H1 (cell line): Measurements from ENCODE around the gene SCAF1. TPM values are rescaled to one million over a fixed set of nuclear protein-coding genes. Genes with fewer than 3 reads are reported as not detected.

ENCODE experiments used
- CTCF ChIA-PET: fragments of 300-600 bp; sonication (Branson Sonifier 250); formaldehyde crosslinking; loops from one replicate; lab custom pipeline; 2021; ENCODE audit not compliant: partially characterized antibody; lab: Charles Lee
- POLR2A ChIA-PET: fragments of 300-600 bp; sonication (Branson Sonifier 250); formaldehyde crosslinking; loops from one replicate; lab custom pipeline; 2021; ENCODE audit warnings: inconsistent platforms; ENCODE audit not compliant: partially characterized antibody; lab: Charles Lee
- DNase-seq, 2 experiments: peaks; one replicate each; pipeline versions ENCODE4 v3.0.0 to v3.0.0-alpha.2; 2010 to 2022; ENCODE audit warnings: low spot score in 2 of 2, low read depth in 1 of 2, mixed read lengths in 1 of 2
- FAIRE-seq: peaks from 2 replicates; lab custom pipeline; 2011; peaks lifted over from hg19 to GRCh38; lab: Jason Lieb, UNC
- H2AFZ ChIP-seq: 2 replicates; pipeline ENCODE4 v1.8.1; 2012; ENCODE audit warnings: low read length, inconsistent platforms
- H2AK5ac ChIP-seq: 2 replicates; pipeline ENCODE4 v1.6.1; 2013; ENCODE audit warnings: low read depth, low read length
- H2BK120ac ChIP-seq: replicated peaks from 2 replicates; pipeline ENCODE3; 2013; ENCODE audit warnings: low read depth, low read length, inconsistent platforms
- H2BK12ac ChIP-seq: 2 replicates; pipeline ENCODE4 v1.6.1; 2013; ENCODE audit warnings: low read depth, low read length
- H2BK15ac ChIP-seq: 2 replicates; pipeline ENCODE4 v1.6.1; 2013; ENCODE audit warnings: low read length
- H2BK20ac ChIP-seq: 2 replicates; pipeline ENCODE4 v1.6.1; 2013; ENCODE audit warnings: low read length
- H2BK5ac ChIP-seq: 2 replicates; pipeline ENCODE4 v1.6.1; 2013; ENCODE audit warnings: low read depth, low read length
- H3K14ac ChIP-seq: 2 replicates; pipeline ENCODE4 v1.6.1; 2013; ENCODE audit warnings: inconsistent platforms; ENCODE audit not compliant: insufficient read length
- H3K18ac ChIP-seq: 2 replicates; pipeline ENCODE4 v1.6.1; 2013; ENCODE audit warnings: low read length; ENCODE audit errors: extremely low read depth
- H3K23ac ChIP-seq: 2 replicates; pipeline ENCODE4 v1.6.1; 2013; ENCODE audit warnings: inconsistent platforms; ENCODE audit not compliant: insufficient read length
- H3K23me2 ChIP-seq: 2 replicates; pipeline ENCODE4 v1.6.1; 2013; ENCODE audit warnings: low read depth, low read length
- H3K27ac ChIP-seq: 2 replicates; pipeline ENCODE4 v1.6.1; 2011; ENCODE audit warnings: low read depth, low read length, inconsistent platforms
- H3K27me3 ChIP-seq, 4 experiments: replicated peaks in 1 of 4; 1 replicate in 1 of 4; 2 replicates in 3 of 4; pipeline versions ENCODE4 v1.6.1 to v1.8.1; 2011 to 2013; ENCODE audit warnings: low read length in 3 of 4, mild to moderate bottlenecking in 3 of 4, inconsistent platforms in 2 of 4, mixed read lengths in 2 of 4, moderate library complexity in 1 of 4; ENCODE audit not compliant: control insufficient read depth in 3 of 4, insufficient read depth in 3 of 4; ENCODE audit errors: extremely low read depth in 1 of 4
- H3K36me3 ChIP-seq, 4 experiments: 2 replicates each; pipeline versions ENCODE4 v1.6.1 to v1.8.1; 2011 to 2013; ENCODE audit warnings: mild to moderate bottlenecking in 4 of 4, low read length in 3 of 4, moderate library complexity in 2 of 4, control low read depth in 1 of 4, inconsistent platforms in 1 of 4; ENCODE audit not compliant: insufficient read depth in 4 of 4, control insufficient read depth in 2 of 4
- H3K4ac ChIP-seq: replicated peaks from 2 replicates; pipeline ENCODE3; 2013; ENCODE audit warnings: low read length, low read depth, mixed read lengths, inconsistent platforms; ENCODE audit not compliant: insufficient read length
- H3K4me1 ChIP-seq, 4 experiments: replicated peaks in 1 of 4; 1 replicate in 1 of 4; 2 replicates in 3 of 4; pipeline versions ENCODE4 v1.6.1 to v1.8.1; 2011 to 2013; ENCODE audit warnings: low read length in 3 of 4, inconsistent platforms in 2 of 4, mixed read lengths in 1 of 4; ENCODE audit not compliant: insufficient read depth in 4 of 4, control insufficient read depth in 3 of 4
- H3K4me2 ChIP-seq, 2 experiments: 2 replicates each; pipeline versions ENCODE4 v1.6.1 to v1.8.1; 2011 to 2013; ENCODE audit warnings: low read depth in 2 of 2, low read length in 2 of 2, control low read depth in 1 of 2, inconsistent platforms in 1 of 2, mild to moderate bottlenecking in 1 of 2; ENCODE audit not compliant: insufficient read depth in 1 of 2
- H3K4me3 ChIP-seq, 4 experiments: fragments of 200-600, 300-600 bp in 1 of 4; sonication (generic), shearing (Covaris generic), sonication (Bioruptor Twin) in 1 of 4; 2 replicates each; pipeline versions ENCODE4 v1.5.1 to v1.8.1; 2011 to 2016; ENCODE audit warnings: low read length in 4 of 4, low read depth in 3 of 4, control low read depth in 2 of 4, inconsistent platforms in 2 of 4, mild to moderate bottlenecking in 2 of 4, mixed read lengths in 1 of 4, moderate library complexity in 1 of 4; ENCODE audit not compliant: insufficient read depth in 2 of 4; ENCODE audit errors: extremely low read depth in 1 of 4
- H3K56ac ChIP-seq: replicated peaks from 2 replicates; pipeline ENCODE3; 2013; ENCODE audit warnings: low read depth, mild to moderate bottlenecking, mixed read lengths, low read length, inconsistent platforms; ENCODE audit not compliant: insufficient read length
- H3K79me1 ChIP-seq: 2 replicates; pipeline ENCODE4 v1.6.1; 2013; ENCODE audit warnings: low read depth, low read length, control low read depth
- H3K79me2 ChIP-seq, 2 experiments: 2 replicates each; pipeline versions ENCODE4 v1.6.1 to v1.8.1; 2012 to 2013; ENCODE audit warnings: low read length in 2 of 2, mild to moderate bottlenecking in 2 of 2, inconsistent platforms in 1 of 2; ENCODE audit not compliant: insufficient read depth in 2 of 2, control insufficient read depth in 1 of 2
- H3K9ac ChIP-seq, 4 experiments: replicated peaks in 1 of 4; 1 replicate in 1 of 4; 2 replicates in 3 of 4; pipeline versions ENCODE4 v1.6.1 to v1.8.1; 2011 to 2013; ENCODE audit warnings: low read depth in 3 of 4, low read length in 3 of 4, control low read depth in 2 of 4, mild to moderate bottlenecking in 2 of 4, moderate library complexity in 2 of 4, inconsistent platforms in 1 of 4; ENCODE audit errors: extremely low read depth in 1 of 4
- H3K9me3 ChIP-seq, 2 experiments: 2 replicates each; pipeline versions ENCODE4 v1.6.1 to v1.8.1; 2012 to 2013; ENCODE audit warnings: mild to moderate bottlenecking in 2 of 2, moderate library complexity in 2 of 2, control low read depth in 1 of 2, inconsistent platforms in 1 of 2, low read depth in 1 of 2, low read length in 1 of 2, mixed read lengths in 1 of 2; ENCODE audit not compliant: insufficient read depth in 2 of 2
- H4K20me1 ChIP-seq, 2 experiments: replicated peaks in 1 of 2; 2 replicates each; pipeline versions ENCODE3 to v1.8.1; 2011 to 2013; ENCODE audit warnings: inconsistent platforms in 2 of 2, low read length in 2 of 2, mild to moderate bottlenecking in 1 of 2; ENCODE audit not compliant: insufficient read depth in 2 of 2, control insufficient read depth in 1 of 2
- H4K5ac ChIP-seq: 2 replicates; pipeline ENCODE4 v1.6.1; 2013; ENCODE audit warnings: low read length, low read depth, mixed read lengths, inconsistent platforms; ENCODE audit not compliant: insufficient read length
- H4K8ac ChIP-seq: 2 replicates; pipeline ENCODE4 v1.8.0; 2013; ENCODE audit warnings: mild to moderate bottlenecking, moderate library complexity, low read length, inconsistent platforms; ENCODE audit not compliant: insufficient read depth; ENCODE audit errors: extremely low read depth
- H4K91ac ChIP-seq: replicated peaks from 2 replicates; pipeline ENCODE3; 2013; ENCODE audit warnings: low read length, mixed read lengths, inconsistent platforms; ENCODE audit not compliant: insufficient read length
- ATF2 ChIP-seq: IDR thresholded peaks from 2 replicates; pipeline ENCODE4 v1.6.1; 2012; ENCODE audit warnings: low read length, inconsistent platforms
- BCL11A ChIP-seq, 2 experiments: IDR thresholded peaks; one replicate each; pipeline ENCODE4 v1.6.1; 2011; ENCODE audit warnings: low read depth in 2 of 2, low read length in 2 of 2, mild to moderate bottlenecking in 2 of 2
- CHD2 ChIP-seq: IDR thresholded peaks from 2 replicates; pipeline ENCODE4 v1.6.1; 2012; ENCODE audit warnings: low read length, improper control_type of control experiment
- SIN3A ChIP-seq, 2 experiments: IDR thresholded peaks in 1 of 2; conservative IDR thresholded peaks in 1 of 2; 2 replicates each; pipeline ENCODE4 v1.6.1; 2011 to 2012; ENCODE audit warnings: low read length in 2 of 2, improper control_type of control experiment in 1 of 2, low read depth in 1 of 2, mild to moderate bottlenecking in 1 of 2
- TEAD4 ChIP-seq: IDR thresholded peaks from 2 replicates; pipeline ENCODE4 v1.6.1; 2012; ENCODE audit warnings: low read depth, low read length, inconsistent platforms, mixed read lengths
- WGBS, 2 experiments: shearing (Covaris generic) in 1 of 2; methylation state at CpG; one replicate each; pipeline versions ENCODE4 v1.1.6 to v1.1.7; 2013 to 2015; ENCODE audit warnings: low lambda C conversion rate in 2 of 2, mixed read lengths in 2 of 2, inconsistent platforms in 1 of 2, low coverage in 1 of 2, missing lambda C conversion rate in 1 of 2; ENCODE audit not compliant: insufficient replicate concordance in 2 of 2, insufficient coverage in 1 of 2, insufficient read length in 1 of 2; ENCODE audit errors: extremely low coverage in 1 of 2, missing lambda C conversion rate in 1 of 2; 5-methylcytosine and 5-hydroxymethylcytosine counted together
- polyA plus RNA-seq, 7 experiments: library from polyadenylated mRNA; depleted of rRNA in 3 of 7; stranded (reverse) in 5 of 7; unstranded in 2 of 7; fragments of >200 nt in 5 of 7; fragments of 200-250 nt in 2 of 7; gene quantifications; 1 replicate in 5 of 7; 2 replicates in 1 of 7; 4 replicates in 1 of 7; pipeline versions ENCODE4 v1.2.1 to v1.2.3, GENCODE V29; 2011 to 2013; ENCODE audit warnings: missing spikeins in 2 of 7, mixed read lengths in 2 of 7
- total RNA-seq: library from RNA; stranded (reverse); fragmentation: NEBNext Ultra II Directional; extraction: Animal tissue kit (Norgen Biotek cat#: 25700); gene quantifications from 2 replicates; pipeline ENCODE4 v1.2.1, GENCODE V29; 2021

SCAF1 gene
- total and polyA plus RNA-seq, 2 of the 8 experiments (the other 6 are each of a cell fraction or from before 2014, with no cell fraction given), result 9.7 to 81.7 TPM

- H3K4me2 ChIP-seq, result no peak overlapping the region
- H4K91ac ChIP-seq, result no peak overlapping the region
- no peaks in the 10 kb centered on the region for H3K9me3 ChIP-seq
- peaks cover 9 to 22% (median 19%) of the 10 kb centered on the region in 4 experiments for H3K36me3 ChIP-seq
- no peak overlapping the region for H3K4me3 ChIP-seq
- H3K56ac ChIP-seq, result no peak overlapping the region
- H2BK120ac ChIP-seq, result no peak overlapping the region
- no peak overlapping the region for H3K14ac ChIP-seq
- DNase-seq (no peak), FAIRE-seq (no peak)
- H4K20me1 ChIP-seq, result peaks cover 0 to 1% of the 10 kb centered on the region in 2 experiments
- no peak overlapping the region for H2BK20ac ChIP-seq
- peaks cover 0 to 6% (median 2%) of the 10 kb centered on the region in 4 experiments; a peak in 3 of 7 replicates for H3K4me1 ChIP-seq
- ChIA-PET POLR2A (interaction anchor here (1.6 to 3.9 kb wide), 2 partner anchors 9 to 20 kb away, joined by 4 to 13 read pairs; partner anchors contain the start of gene ADM5), CTCF (interaction anchor here (0.7 kb wide), 1 partner anchor 20 kb away, joined by 3 read pairs; the partner anchor contains the start of gene PRMT1)
- no peak overlapping the region for H3K9ac ChIP-seq
- H3K18ac ChIP-seq, result no peak overlapping the region
- no peak overlapping the region for H3K4ac ChIP-seq
- H4K8ac ChIP-seq, result no peak overlapping the region; the same call in 1 of the 2 replicates
- peaks cover 0 to 7% of the 10 kb centered on the region in 2 experiments; a peak in 1 of 4 replicates for H3K79me2 ChIP-seq
- H4K5ac ChIP-seq, result no peak overlapping the region
- 97% methylated on average over 7 of the region's 7 CpGs; no CpG with 5 or more reads in 1 of the 2 experiments for WGBS, 2 experiments
- no peak overlapping the region for H2AFZ ChIP-seq
- H3K23me2 ChIP-seq, result no peaks in the 10 kb centered on the region
- TF ChIP-seq CHD2 (no peak), TEAD4 (no peak), ATF2 (no peak), SIN3A (conservative IDR thresholded peaks at IDR 0.05 in 1 of 2, IDR thresholded peaks at IDR 0.05 in 1 of 2; ENCODE audit: low read depth in 1 of 2, low read length in 2 of 2) (no peak), BCL11A (IDR thresholded peaks at IDR 0.05; ENCODE audit: low read depth in 2 of 2, low read length in 2 of 2) (no peak)
- H3K79me1 ChIP-seq, result no peaks in the 10 kb centered on the region
- H2BK5ac ChIP-seq, result no peak overlapping the region
- H2BK15ac ChIP-seq, result no peak overlapping the region
- H3K23ac ChIP-seq, result no peak overlapping the region
- H2BK12ac ChIP-seq, result no peak overlapping the region
- H3K27ac ChIP-seq, result no peak overlapping the region
- no peak overlapping the region for H2AK5ac ChIP-seq
- H3K27me3 ChIP-seq, result no peaks in the 10 kb centered on the region
Measured at GRCh38 chr19:49696865-49697264, 54.9 kb downstream of the SCAF1 start.
